Right lobe of liver (tissue), 6 donors: ENCODE results near the gene WDR45B. TPM values are rescaled to one million over a fixed set of nuclear protein-coding genes. Genes with fewer than 3 reads are reported as not detected.
A peak's percentile ranks its signal among the peaks of the same experiment; 100 is the strongest.
"Not testable (repeated sequence)": the region's sequence is repeated elsewhere in the genome, so short reads cannot be mapped to it uniquely, and the experiment has no call there.

Experiments
- ATAC-seq, 4 donors: fragments of 200-7000 bp; cut with Tn5 transposase; one replicate each; pipeline ENCODE4 v1.9.1; 2020; ENCODE audit warnings: mild to moderate bottlenecking in 4 of 4, moderate library complexity in 4 of 4
- DNase-seq, 3 donors: peaks; one replicate each; pipeline ENCODE4 v3.0.0-alpha.2; 2020
- H3K27ac ChIP-seq, 3 donors: fragments of 200-600 bp; one replicate each; pipeline ENCODE4 v1.8.0; 2022
- H3K27me3 ChIP-seq, 2 donors: fragments of 200-600 bp; one replicate each; pipeline ENCODE4 v1.8.0; 2022
- H3K36me3 ChIP-seq, 4 donors: fragments of 200-600 bp; sonication (generic) in 1 of 4; one replicate each; pipeline versions ENCODE4 v1.5.1 to v1.8.0; 2017 to 2022; ENCODE audit warnings: control low read depth in 1 of 4
- H3K4me1 ChIP-seq, 4 donors: fragments of 200-600 bp; sonication (generic) in 1 of 4; one replicate each; pipeline versions ENCODE4 v1.5.1 to v1.8.0; 2017 to 2022; ENCODE audit warnings: control low read depth in 1 of 4
- H3K4me3 ChIP-seq, 3 donors: fragments of 200-600 bp; one replicate each; pipeline ENCODE4 v1.8.0; 2022
- H3K9me3 ChIP-seq, 4 donors: fragments of 200-600 bp; sonication (generic) in 1 of 4; one replicate each; pipeline versions ENCODE4 v1.5.1 to v1.8.0; 2017 to 2022; ENCODE audit warnings: control low read depth in 1 of 4
- CTCF ChIP-seq, 4 donors: fragments of 200-600 bp in 3 of 4; fragments of 450-650 bp in 1 of 4; IDR thresholded peaks; one replicate each; pipeline versions ENCODE4 v1.5.1 to v1.8.0; 2016 to 2022; ENCODE audit warnings: antibody characterized with exemption in 4 of 4, mild to moderate bottlenecking in 2 of 4
- POLR2A ChIP-seq: fragments of 450-650 bp; IDR thresholded peaks from one replicate; pipeline ENCODE4 v1.6.1; 2017; ENCODE audit warnings: antibody characterized with exemption, mild to moderate bottlenecking
- WGBS: methylation state at CpG from one replicate; pipeline ENCODE4 v1.1.6; 2018; ENCODE audit warnings: low coverage, low lambda C conversion rate; ENCODE audit not compliant: insufficient coverage; ENCODE audit errors: missing lambda C conversion rate; 5-methylcytosine and 5-hydroxymethylcytosine counted together
- intact Hi-C, 2 donors: fragments of 100-400 bp; cut with DNase I; formaldehyde crosslinking; loops; one replicate each; pipeline versions ENCODE4 v1.11.2 to v1.14.1; 2022
- total RNA-seq, 6 experiments: library from RNA; depleted of rRNA in 2 of 6; stranded (reverse); fragments of >200 nt in 2 of 6; fragmentation: NEBNext Ultra II Directional in 3 of 6; extraction: Animal tissue kit (Norgen Biotek cat#: 25700) in 3 of 6; gene quantifications; one replicate each; pipeline versions ENCODE4 v1.1.0 to v1.2.4, GENCODE V29; 2016 to 2023
- donor health status: DM: no; HTN: yes; CAD: no.
- donor health status: DM: no; HTN: no; CAD: no.
- donor health status: DM: no; HTN: no; CAD: no.
- donor health status: DM: no; HTN: yes; CAD: no.
- donor health status: DM: no; HTN: yes; CAD: no.

Gene WDR45B
- total RNA-seq, 6 experiments from 2014 or later, result 27.7 to 40.7 (median 31.6) TPM

DNA sequence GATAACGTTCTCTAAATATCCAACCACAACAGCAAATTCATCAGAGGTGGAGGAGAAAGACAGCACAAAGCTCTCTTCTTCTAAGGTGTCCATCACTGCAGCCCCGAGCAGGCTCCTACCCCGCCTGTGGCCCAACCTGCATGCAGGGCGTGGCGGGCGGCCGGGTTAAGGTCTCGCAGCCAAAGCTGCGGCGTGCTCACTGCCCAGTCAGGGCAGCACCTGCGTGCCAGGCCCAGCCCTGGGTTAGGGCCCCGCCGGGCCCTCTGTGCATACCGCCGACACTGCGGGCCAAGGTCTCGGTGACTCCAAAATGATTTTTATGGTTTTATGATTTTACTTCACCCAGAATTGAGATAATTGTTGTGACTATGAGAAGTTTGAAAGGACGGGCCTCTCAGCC, 70.9 kb downstream of the WDR45B start:
- peak in 1 of 4 donors; percentile 47 for ATAC-seq

GRCh38 chr17:82575581-82576221, 72.5 kb downstream of the WDR45B start:
- DNase-seq, result peak in 1 of 3 donors; percentile 12
- ATAC-seq, H3K9me3 ChIP-seq, H3K27me3 ChIP-seq, H3K4me1 ChIP-seq, H3K4me3 ChIP-seq, H3K27ac ChIP-seq, intact Hi-C loops: not testable (repeated sequence)
- peaks cover 0 to 35% (median 14%) of the 10 kb centered on the region in 4 donors for H3K36me3 ChIP-seq
- WGBS, result 95% methylated on average over 8 of the region's 52 CpGs

More for the DNA sequence above, 70.9 kb downstream of the WDR45B start:
- Histone ChIP-seq H3K27me3 (no peaks in the 10 kb centered on the region), H3K27ac (no peak overlapping the region), H3K4me3 (no peak overlapping the region), H3K4me1 (peaks cover 0 to 9% (median 2%) of the 10 kb centered on the region in 4 donors), H3K9me3 (no peaks in the 10 kb centered on the region), H3K36me3 (peaks cover 0 to 26% (median 12%) of the 10 kb centered on the region in 4 donors)
- 96% methylated on average over 3 of the region's 18 CpGs for WGBS
- DNase-seq, result peak in 1 of 3 donors; percentile 50
- TF ChIP-seq POLR2A (no peak), CTCF (IDR thresholded peaks at IDR 0.05) (no peak)
- intact Hi-C loops, result no loop called here

DNA sequence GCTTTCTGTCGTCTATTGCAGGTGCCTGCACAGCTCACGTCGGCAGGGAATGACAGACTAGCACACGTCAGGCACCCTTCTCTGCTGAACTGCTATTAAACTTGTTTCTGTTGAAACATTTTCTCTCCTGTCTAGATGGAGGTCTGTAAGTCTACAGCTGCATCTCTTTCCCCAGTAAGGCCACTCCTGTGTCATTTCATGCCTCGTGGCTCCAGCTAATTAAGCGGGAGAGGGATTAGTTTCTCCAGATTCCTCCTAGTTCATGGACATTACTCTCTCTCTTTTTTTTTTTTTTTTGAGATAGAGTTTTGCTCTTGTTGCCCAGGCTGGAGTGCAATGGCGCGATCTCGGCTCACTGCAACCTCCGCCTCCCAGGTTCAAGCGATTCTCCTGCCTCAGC, 74.2 kb downstream of the WDR45B start:
- peaks cover 0 to 9% (median 2%) of the 10 kb centered on the region in 4 donors for H3K4me1 ChIP-seq
- H3K4me3 ChIP-seq, result no peak overlapping the region
- no peak for ATAC-seq
- TF ChIP-seq POLR2A, result no peak
- TF ChIP-seq CTCF (IDR thresholded peaks at IDR 0.05), result no peak
- no peaks in the 10 kb centered on the region for H3K9me3 ChIP-seq
- DNase-seq, result no peak
- H3K36me3 ChIP-seq, result peaks cover 0 to 49% (median 14%) of the 10 kb centered on the region in 4 donors
- intact Hi-C loops, result no loop called here
- WGBS, result 85% methylated on average over 9 of the region's 11 CpGs
- H3K27me3 ChIP-seq, result no peaks in the 10 kb centered on the region
- H3K27ac ChIP-seq, result no peak overlapping the region

GRCh38 chr17:82571855-82572254, 76.4 kb downstream of the WDR45B start:
- peaks cover 0 to 44% (median 14%) of the 10 kb centered on the region in 4 donors for H3K36me3 ChIP-seq
- intact Hi-C loops, result no loop called here

More at GRCh38 chr17:82571855-82572254, 76.4 kb downstream of the WDR45B start:
- Histone ChIP-seq H3K4me3 (no peak overlapping the region), H3K9me3 (no peaks in the 10 kb centered on the region), H3K4me1 (peaks cover 0 to 19% (median 10%) of the 10 kb centered on the region in 4 donors), H3K27me3 (no peaks in the 10 kb centered on the region), H3K27ac (no peak overlapping the region)
- peak in 1 of 3 donors; percentile 27 for DNase-seq
- ATAC-seq, result no peak
- 92% methylated on average over 3 of the region's 6 CpGs for WGBS
- TF ChIP-seq CTCF (IDR thresholded peaks at IDR 0.05) (no peak), POLR2A (no peak)
